T-helper 17 cell (primary cell): Measurements from ENCODE around the gene PCSK4. TPM values are rescaled to one million over a fixed set of nuclear protein-coding genes. Genes with fewer than 3 reads are reported as not detected.

Experiments
- total RNA-seq, 4 donors: library from RNA in 2 of 4; stranded (reverse) in 2 of 4; gene quantifications; one replicate each; pipeline ENCODE4 v1.2.3 and lab custom pipeline; 2022 to 2026

PCSK4 gene
- total RNA-seq, 2 donors from 2014 or later, result 3.3 to 4.5 TPM

Other genes starting within 250 kb of the PCSK4 start
- gene ATP5F1D, start 248.6 kb downstream of the PCSK4 start, total RNA-seq, result 100 to 1,000 TPM; 104 to 115 TPM
- gene MIDN, start 241.8 kb downstream of the PCSK4 start, total RNA-seq, result 100 to 1,000 TPM in 1 of 2 donors, 10 to 100 TPM in 1; 87.1 to 113 TPM
- gene CIRBP, start 221.0 kb downstream of the PCSK4 start, total RNA-seq, result 100 to 1,000 TPM; 460 to 474 TPM
- 10 to 100 TPM; 40.6 to 43.6 TPM for gene FAM174C, start 214.8 kb downstream of the PCSK4 start, total RNA-seq
- gene EFNA2, start 204.5 kb downstream of the PCSK4 start, total RNA-seq, result not detected
- gene NDUFS7, start 106.4 kb downstream of the PCSK4 start, total RNA-seq, result 10 to 100 TPM; 50.9 to 54.7 TPM
- 1 to 10 TPM; 9.0 to 9.9 TPM for gene GAMT, start 88.8 kb downstream of the PCSK4 start, total RNA-seq
- 100 to 1,000 TPM; 148 to 163 TPM for gene DAZAP1, start 82.8 kb downstream of the PCSK4 start, total RNA-seq
- 1,000 to 10,000 TPM; 1,653 to 1,678 TPM for gene RPS15, start 52.0 kb downstream of the PCSK4 start, total RNA-seq
- gene APC2, start 40.2 kb downstream of the PCSK4 start, total RNA-seq, result under 1 TPM; 0.07 to 0.44 TPM
- 10 to 100 TPM; 24.3 to 29.0 TPM for gene C19orf25, start 11.1 kb downstream of the PCSK4 start, total RNA-seq
- gene REEP6, start 831 bp upstream of the PCSK4 start, total RNA-seq, result 1 to 10 TPM; 1.8 to 2.3 TPM
- gene ADAMTSL5, start 22.7 kb upstream of the PCSK4 start, total RNA-seq, result 1 to 10 TPM; 2.9 to 5.6 TPM
- gene PLK5, start 33.7 kb upstream of the PCSK4 start, total RNA-seq, result not detected
- 1 to 10 TPM; 2.7 to 3.3 TPM for gene MEX3D, start 78.0 kb upstream of the PCSK4 start, total RNA-seq
- 10 to 100 TPM; 37.9 to 40.6 TPM for gene MBD3, start 102.5 kb upstream of the PCSK4 start, total RNA-seq
- 100 to 1,000 TPM; 125 to 128 TPM for gene UQCR11, start 115.1 kb upstream of the PCSK4 start, total RNA-seq
- gene TCF3, start 162.3 kb upstream of the PCSK4 start, total RNA-seq, result 10 to 100 TPM; 46.9 to 47.4 TPM